NCI-H146 (cell line): ENCODE data around the gene TMC8.
"Not testable (repeated sequence)": the region's sequence is repeated elsewhere in the genome, so short reads cannot be mapped to it uniquely, and the experiment has no call there.

Experiments used
- DNase-seq: peaks from one replicate; lab custom pipeline; 2025; lab: John Stamatoyannopoulos, UW

TMC8 gene

DNA sequence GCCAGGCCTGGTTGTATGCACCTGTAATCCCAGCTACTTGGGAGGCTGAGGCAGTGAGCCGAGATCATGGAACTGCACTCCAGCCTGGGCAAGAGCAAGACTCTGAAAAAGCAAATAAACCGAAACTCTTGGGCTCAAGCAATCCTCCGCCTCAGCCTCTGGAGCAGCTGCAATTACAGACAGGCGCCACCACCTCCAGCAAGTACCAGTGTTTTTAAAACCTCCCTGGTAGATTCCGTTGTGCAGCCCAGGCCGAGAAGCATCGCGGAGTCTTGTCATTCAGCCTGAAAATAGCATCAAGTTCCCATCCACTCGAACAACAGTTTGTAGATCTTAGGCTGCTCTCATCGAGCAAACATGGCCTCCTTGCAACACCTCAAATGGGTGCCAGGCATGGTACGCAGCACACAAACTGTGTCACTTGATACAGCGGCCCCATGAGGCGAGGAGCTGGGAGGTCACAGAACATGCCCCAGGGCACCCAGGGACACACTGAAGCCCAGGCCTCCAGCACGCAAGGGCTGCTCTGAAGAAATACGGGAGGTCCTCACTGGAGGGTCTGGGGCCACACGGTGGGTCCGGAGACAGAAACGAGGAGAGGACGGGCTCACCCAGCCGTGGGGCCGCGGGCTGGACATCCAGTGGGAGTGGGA lies 20.1 kb upstream of the TMC8 start:
- DNase-seq = no peak

GRCh38 chr17:78111016-78111726 lies 19.4 kb upstream of the TMC8 start:
- DNase-seq = no peak

DNA sequence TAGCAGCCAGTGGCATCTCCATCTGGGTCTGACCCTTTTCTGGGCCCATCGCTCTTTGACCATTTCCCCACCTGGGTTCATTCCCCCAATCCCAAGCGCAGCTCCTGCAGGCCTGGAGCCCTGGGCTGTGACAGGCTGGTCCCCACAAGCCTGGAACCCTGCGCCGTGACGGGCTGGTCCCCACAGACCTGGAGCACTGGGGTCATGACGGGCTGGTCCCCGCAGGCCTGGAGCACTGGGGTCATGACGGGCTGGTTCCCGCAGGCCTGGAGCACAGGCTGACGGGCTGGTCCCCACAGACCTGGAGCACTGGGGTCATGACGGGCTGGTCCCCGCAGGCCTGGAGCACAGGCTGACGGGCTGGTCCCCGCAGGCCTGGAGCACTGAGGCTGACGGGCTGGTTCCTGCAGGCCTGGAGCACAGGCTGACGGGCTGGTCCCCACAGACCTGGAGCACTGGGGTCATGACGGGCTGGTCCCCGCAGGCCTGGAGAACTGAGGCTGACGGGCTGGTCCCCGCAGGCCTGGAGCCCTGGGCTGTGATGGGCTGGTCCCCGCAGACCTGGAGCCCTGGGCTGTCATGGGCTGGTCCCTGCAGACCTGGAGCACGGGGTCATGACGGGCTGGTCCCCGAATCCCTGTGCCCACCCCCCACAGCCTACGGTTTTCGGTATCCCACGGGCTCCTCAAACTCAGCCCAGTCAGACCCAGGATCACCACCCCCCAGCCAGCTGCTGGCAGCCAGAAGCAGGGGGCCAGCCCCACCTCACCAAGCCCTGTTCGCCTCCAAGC lies 18.6 kb upstream of the TMC8 start:
- no peak for DNase-seq

GRCh38 chr17:78112518-78113471 lies 17.8 kb upstream of the TMC8 start:
- DNase-seq = peak; percentile 56

DNA sequence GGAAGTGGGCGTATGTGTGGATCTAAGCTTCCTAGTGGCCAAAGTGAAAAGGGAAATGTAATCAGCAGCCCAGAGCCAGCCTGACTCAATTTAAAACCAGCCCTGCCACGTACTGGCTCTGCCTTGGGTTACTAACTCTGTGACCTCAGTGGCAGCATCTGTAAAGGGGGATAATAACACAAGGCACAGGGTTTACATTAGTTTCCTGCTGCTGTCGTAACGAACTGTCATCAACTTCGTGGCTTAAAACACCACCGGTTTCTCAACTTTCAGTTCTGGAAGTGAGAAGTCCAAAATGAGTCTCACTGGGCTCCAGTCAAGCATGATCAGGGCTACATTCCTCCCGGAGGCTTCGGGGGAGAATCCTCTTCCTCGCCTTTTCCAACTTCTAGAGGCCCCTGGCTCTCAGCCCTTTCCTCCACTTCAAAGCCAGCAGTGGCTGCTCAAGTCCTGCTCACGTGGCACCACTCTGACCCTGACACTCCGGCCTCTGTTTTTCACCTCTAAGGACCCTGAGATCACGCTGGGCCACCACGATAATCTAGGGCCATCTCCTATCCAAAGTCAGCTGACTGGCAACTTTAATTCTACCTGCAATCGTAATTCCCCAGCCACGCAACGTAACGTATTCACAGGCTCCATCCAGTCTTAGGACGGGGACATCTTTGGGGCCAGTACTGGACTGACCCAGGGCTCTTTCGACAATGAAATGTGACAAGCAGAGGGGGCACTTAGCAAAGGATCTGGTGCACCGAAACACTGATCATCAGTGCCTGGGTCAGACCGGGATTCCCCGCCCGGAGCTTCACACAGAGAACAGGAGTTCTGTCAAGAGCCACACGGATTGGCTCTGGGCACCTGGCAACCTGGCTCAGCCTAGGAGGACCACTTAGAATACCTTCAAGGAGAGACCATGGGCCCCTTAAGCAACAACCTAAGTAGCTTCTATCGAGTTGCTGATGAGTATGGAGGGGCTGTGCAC lies 16.5 kb upstream of the TMC8 start:
- no peak for DNase-seq

- no peak for DNase-seq
Measured at GRCh38 chr17:78114831-78115723, 15.5 kb upstream of the TMC8 start.

DNA sequence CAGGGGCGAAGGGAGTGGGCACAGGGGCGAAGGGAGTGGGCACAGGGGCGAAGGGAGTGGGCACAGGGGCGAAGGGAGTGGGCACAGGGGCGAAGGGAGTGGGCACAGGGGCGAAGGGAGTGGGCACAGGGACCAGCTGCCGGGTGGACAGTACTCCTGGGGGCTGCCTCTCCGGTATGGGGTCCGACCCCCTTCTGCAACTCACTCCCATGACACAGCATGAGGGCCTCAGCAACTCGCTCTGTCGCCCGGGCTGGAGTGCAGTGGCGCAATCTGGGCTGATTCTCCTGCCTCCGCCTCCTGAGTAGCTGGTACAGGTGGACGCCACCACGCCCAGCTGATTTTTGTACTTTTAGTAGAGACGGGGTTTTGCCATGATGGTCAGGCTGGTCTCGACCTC lies 14.8 kb upstream of the TMC8 start:
- not testable (repeated sequence) for DNase-seq

DNA sequence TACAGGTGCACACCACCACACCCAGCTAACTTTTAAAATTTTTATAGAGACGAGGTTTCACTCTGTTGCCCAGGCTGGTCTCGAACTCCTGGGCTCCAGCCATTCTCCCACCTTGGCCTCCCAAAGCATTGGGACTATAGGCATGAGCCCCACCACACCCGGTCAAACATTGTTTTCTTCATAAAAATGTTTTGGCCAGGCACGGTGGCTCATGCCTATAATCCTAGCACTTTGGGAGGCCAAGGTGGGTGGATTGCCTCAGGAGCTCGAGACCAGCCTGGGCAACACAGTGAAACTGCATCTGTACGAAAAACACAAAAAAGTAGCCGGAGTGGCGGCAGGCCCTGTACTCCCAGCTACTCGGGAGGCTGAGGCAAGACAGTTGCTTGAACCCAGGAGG lies 14.2 kb upstream of the TMC8 start:
- no peak for DNase-seq

- DNase-seq = peak; percentile 85
Measured at GRCh38 chr17:78117027-78117981, 13.3 kb upstream of the TMC8 start.

DNA sequence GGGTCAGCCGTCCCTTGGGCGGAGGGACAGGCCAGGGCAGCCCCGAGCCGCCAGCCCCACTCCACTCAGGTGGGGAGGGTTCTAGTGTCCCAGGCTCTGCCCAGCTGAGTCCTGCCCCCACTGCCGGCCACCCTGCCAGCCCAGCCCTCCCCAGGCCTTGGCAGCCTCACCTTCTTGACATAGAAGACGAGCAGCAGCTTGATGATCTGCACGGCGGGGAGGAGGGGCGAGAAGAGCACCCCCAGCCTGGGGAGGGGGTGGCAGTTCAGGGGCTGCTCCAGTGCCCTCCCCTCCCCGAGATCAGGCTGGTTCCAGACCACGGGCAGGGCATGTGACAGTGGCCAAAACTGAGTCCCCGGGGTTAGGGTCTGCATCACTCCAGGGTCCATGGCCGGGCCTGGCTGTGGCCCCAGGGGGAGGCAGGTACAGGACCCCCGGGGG lies 11.8 kb upstream of the TMC8 start:
- no peak for DNase-seq

DNA sequence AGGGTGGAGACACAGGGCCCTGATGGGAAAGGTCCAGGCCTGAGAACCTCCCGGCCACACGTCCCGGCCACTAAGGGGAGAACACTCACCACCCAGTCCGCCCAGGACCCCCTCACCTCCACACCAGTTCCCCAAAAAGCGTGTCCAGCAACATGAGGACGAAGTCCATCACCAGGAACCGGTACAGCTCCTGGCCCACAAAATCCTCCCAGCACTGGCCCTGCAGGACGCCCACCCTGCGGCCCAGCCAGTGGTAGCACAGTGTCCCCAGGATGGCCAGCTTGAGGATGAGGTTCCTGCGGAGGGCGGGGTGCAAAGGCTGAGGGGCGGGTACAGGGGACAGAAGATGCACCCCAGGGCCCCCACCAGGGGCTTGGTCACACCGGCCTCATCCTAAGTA lies 10.0 kb upstream of the TMC8 start:
- DNase-seq = no peak

- DNase-seq = no peak
Measured at GRCh38 chr17:78120971-78121800, 9.4 kb upstream of the TMC8 start.

DNA sequence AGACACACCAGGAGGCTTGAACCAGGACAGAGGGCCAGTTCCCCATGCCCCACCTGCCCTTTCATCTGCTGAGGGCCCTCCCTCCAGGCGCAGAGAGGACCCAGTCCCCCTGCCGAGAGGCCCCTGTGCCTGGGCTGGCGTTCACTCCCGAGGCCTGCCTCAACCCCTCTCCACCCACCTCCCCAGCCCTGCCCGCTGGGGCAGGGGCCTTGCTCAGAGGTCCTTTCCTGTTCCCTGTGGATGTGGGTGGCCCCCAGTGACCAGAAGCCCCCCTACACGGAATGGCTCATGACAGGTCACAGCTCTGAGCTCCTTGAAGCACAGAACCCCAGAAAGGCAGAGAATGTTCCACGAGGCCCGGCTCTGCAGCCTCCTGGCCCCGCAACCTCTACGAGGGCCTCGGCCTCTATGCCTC lies 8.8 kb upstream of the TMC8 start:
- DNase-seq = no peak

- no peak for DNase-seq
Measured at GRCh38 chr17:78122216-78122930, 8.2 kb upstream of the TMC8 start.

- DNase-seq = no peak
Measured at GRCh38 chr17:78122931-78123249, 7.7 kb upstream of the TMC8 start.

DNA sequence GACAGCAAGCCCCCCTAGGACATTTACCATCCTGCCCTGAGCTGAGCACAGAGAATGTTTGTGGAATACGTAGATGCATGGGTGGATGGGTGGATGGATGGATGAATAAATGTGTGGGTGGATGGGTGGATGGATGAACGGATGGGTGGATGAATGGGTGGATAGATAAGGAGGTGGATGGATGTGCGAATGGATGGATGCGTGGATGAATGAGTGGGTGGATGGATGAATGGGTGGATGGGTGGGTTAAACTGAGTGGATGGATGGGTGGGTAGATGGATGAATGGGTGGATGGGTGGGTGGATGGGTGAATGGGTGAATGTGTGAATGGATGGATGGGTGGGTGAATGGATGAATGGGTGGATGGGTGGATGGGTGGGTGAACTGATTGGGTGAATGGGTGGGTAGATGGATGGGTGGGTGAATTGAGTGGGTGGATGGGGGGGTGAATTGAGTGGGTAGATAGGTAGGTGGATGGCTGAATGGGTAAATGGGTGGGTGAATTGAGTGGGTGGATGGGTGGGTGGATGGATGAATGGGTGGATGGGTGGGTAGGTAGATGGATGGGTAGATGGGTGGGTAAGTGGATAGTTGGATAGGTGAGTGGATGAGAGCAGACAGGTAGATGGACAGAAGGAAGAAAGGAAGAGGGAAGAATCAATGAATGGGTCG lies 7.2 kb upstream of the TMC8 start:
- DNase-seq = no peak
